NT2/D1 (cell line): ENCODE results near the gene RBM26.
"Not testable (repeated sequence)": the region's sequence is repeated elsewhere in the genome, so short reads cannot be mapped to it uniquely, and the experiment has no call there.

Source experiments
- DNase-seq: peaks from one replicate; pipeline ENCODE4 v3.0.0-alpha.2; 2011; ENCODE audit warnings: low read depth, low spot score
- H3K27me3 ChIP-seq: 2 replicates; pipeline ENCODE4 v1.6.0; 2011; ENCODE audit warnings: mild to moderate bottlenecking; ENCODE audit not compliant: insufficient read length, insufficient read depth
- H3K36me3 ChIP-seq: 2 replicates; pipeline ENCODE4 v1.6.1; 2011; ENCODE audit warnings: mild to moderate bottlenecking, low read length, mixed read lengths; ENCODE audit not compliant: insufficient read depth, insufficient read length
- H3K4me1 ChIP-seq: 2 replicates; pipeline ENCODE4 v1.5.1; 2011; ENCODE audit not compliant: insufficient read depth, insufficient read length
- H3K4me3 ChIP-seq: 2 replicates; pipeline ENCODE4 v1.5.1; 2011; ENCODE audit warnings: low read depth; ENCODE audit not compliant: insufficient read length
- H3K9ac ChIP-seq: 2 replicates; pipeline ENCODE4 v1.6.0; 2011; ENCODE audit warnings: low read depth; ENCODE audit not compliant: insufficient read length
- H3K9me3 ChIP-seq: 2 replicates; pipeline ENCODE4 v1.5.1; 2011; ENCODE audit warnings: mild to moderate bottlenecking, low read length; ENCODE audit not compliant: insufficient read depth
- SUZ12 ChIP-seq: IDR thresholded peaks from 2 replicates; pipeline ENCODE4 v1.6.1; 2011; ENCODE audit not compliant: insufficient read length, insufficient read depth; ENCODE audit errors: extremely low read depth
- YY1 ChIP-seq: IDR thresholded peaks from 2 replicates; pipeline ENCODE4 v1.6.1; 2011; ENCODE audit not compliant: insufficient read length, insufficient read depth
- ZNF274 ChIP-seq: IDR thresholded peaks from 2 replicates; pipeline ENCODE4 v1.6.1; 2011; ENCODE audit warnings: mild to moderate bottlenecking, low read depth, low read length

The RBM26 gene

DNA sequence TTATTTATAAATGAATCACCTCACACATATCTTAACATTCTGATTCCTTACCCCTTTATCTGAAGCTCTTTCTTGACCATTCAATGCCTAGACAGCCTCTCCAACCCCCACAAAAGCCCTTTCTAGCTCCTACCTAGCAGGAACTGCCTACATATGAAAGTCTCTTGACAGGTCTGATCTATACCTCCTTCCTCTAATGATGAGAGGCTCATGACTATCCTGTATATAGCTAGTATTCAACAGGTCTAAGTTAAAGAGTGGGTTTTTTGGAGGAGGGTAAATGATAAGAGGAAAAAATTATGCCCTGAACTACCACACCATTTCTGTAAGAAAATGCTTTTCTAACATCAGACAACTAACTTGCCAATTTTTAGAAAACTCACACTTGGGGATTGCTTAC, 47.0 kb downstream of the RBM26 start:
- peaks cover 60% of the 10 kb centered on the region for H3K36me3 ChIP-seq
- no peaks in the 10 kb centered on the region for H3K27me3 ChIP-seq
- H3K9ac ChIP-seq = no peak overlapping the region
- DNase-seq = no peak
- H3K4me3 ChIP-seq = no peak overlapping the region
- H3K4me1 ChIP-seq = no peaks in the 10 kb centered on the region
- no peaks in the 10 kb centered on the region for H3K9me3 ChIP-seq
- no peak for TF ChIP-seq YY1
- no peak for TF ChIP-seq ZNF274
- no peak for TF ChIP-seq SUZ12

GRCh38 chr13:79354285-79354684, 51.8 kb downstream of the RBM26 start:
- Histone ChIP-seq H3K9ac (no peak overlapping the region), H3K36me3 (peaks cover 47% of the 10 kb centered on the region), H3K9me3 (no peaks in the 10 kb centered on the region), H3K4me1 (no peaks in the 10 kb centered on the region), H3K27me3 (no peaks in the 10 kb centered on the region), H3K4me3 (no peak overlapping the region)
- TF ChIP-seq SUZ12 (no peak), ZNF274 (no peak)
- DNase-seq = no peak

- H3K9me3 ChIP-seq = no peaks in the 10 kb centered on the region
- DNase-seq = no peak
- H3K27me3 ChIP-seq = no peaks in the 10 kb centered on the region
- H3K36me3 ChIP-seq = peaks cover 41% of the 10 kb centered on the region
- H3K4me1 ChIP-seq = no peaks in the 10 kb centered on the region
- H3K4me3 ChIP-seq = no peak overlapping the region
- TF ChIP-seq SUZ12 (no peak), YY1 (no peak), ZNF274 (no peak)
- H3K9ac ChIP-seq = no peak overlapping the region
These were observed 52.4 kb downstream of the RBM26 start for GRCh38 chr13:79353693-79354092.

- TF ChIP-seq YY1 (no peak), SUZ12 (no peak)
- Histone ChIP-seq H3K27me3 (no peaks in the 10 kb centered on the region), H3K9ac (no peak overlapping the region), H3K36me3 (peaks cover 33% of the 10 kb centered on the region), H3K4me1 (no peaks in the 10 kb centered on the region), H3K4me3 (no peak overlapping the region), H3K9me3 (no peaks in the 10 kb centered on the region)
- no peak for DNase-seq
These were observed 53.9 kb downstream of the RBM26 start for GRCh38 chr13:79352107-79352506.

GRCh38 chr13:79349608-79350007, 56.4 kb downstream of the RBM26 start:
- H3K27me3 ChIP-seq, H3K4me3 ChIP-seq, H3K4me1 ChIP-seq, H3K9me3 ChIP-seq, DNase-seq, H3K9ac ChIP-seq: not testable (repeated sequence)
- H3K36me3 ChIP-seq = peaks cover 32% of the 10 kb centered on the region

DNA sequence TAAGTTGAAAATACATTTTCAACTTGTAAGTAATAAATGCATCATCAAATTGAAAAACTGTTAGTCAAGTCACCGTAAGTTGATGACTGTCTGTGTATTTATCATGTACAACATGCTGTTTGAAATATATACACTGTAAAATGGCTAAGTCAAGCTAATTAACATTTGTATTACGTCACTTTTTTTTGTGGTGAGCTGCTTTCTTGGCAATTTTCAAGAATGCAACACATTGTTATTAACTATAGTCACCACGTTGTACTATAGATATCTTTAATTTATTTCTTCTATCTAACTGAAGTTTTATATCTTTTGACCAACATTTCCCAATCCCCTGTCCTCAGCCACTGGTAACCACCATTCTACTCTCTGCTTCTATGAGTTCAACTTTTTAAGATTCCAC, 57.0 kb downstream of the RBM26 start:
- no peaks in the 10 kb centered on the region for H3K4me1 ChIP-seq

GRCh38 chr13:79346300-79346914, 59.6 kb downstream of the RBM26 start:
- Histone ChIP-seq H3K27me3 (no peaks in the 10 kb centered on the region), H3K36me3 (peaks cover 51% of the 10 kb centered on the region), H3K4me3 (no peak overlapping the region), H3K4me1 (no peaks in the 10 kb centered on the region), H3K9ac (no peak overlapping the region), H3K9me3 (no peaks in the 10 kb centered on the region)
- TF ChIP-seq ZNF274 (no peak), YY1 (no peak), SUZ12 (no peak)
- DNase-seq = no peak

More for the DNA sequence above, 57.0 kb downstream of the RBM26 start:
- Histone ChIP-seq H3K9me3 (no peaks in the 10 kb centered on the region), H3K4me3 (no peak overlapping the region), H3K9ac (no peak overlapping the region), H3K36me3 (peaks cover 34% of the 10 kb centered on the region), H3K27me3 (no peaks in the 10 kb centered on the region)
- no peak for DNase-seq
- no peak for TF ChIP-seq ZNF274
- no peak for TF ChIP-seq SUZ12

DNA sequence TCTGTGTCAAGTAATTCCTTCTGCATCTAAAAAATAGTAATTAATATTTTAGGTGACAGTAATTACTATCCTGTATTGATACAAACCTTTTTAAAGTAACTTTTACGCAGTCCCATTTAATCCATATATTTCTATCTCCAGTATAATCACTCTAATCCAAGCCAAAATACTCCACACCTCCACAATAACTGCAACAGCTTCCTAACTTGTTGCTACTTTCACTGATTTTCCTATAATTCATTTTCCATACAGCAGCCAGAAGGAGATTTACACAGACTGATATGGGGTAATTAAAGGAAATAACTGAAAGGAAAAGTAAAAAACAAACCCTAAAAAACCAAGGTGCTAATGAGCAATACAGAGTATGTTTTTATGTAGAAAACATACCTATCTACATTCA, 64.9 kb downstream of the RBM26 start:
- H3K4me3 ChIP-seq = no peak overlapping the region
- H3K9me3 ChIP-seq = no peaks in the 10 kb centered on the region
- no peaks in the 10 kb centered on the region for H3K4me1 ChIP-seq
- H3K36me3 ChIP-seq = peaks cover 72% of the 10 kb centered on the region
- TF ChIP-seq ZNF274 (no peak), YY1 (no peak), SUZ12 (no peak)
- H3K27me3 ChIP-seq = no peaks in the 10 kb centered on the region
- no peak overlapping the region for H3K9ac ChIP-seq
- no peak for DNase-seq
